ENCODE results near the gene SPTLC3. TPM values are rescaled to one million over a fixed set of nuclear protein-coding genes. Genes with fewer than 3 reads are reported as not detected.
A peak's percentile ranks its signal among the peaks of the same experiment; 100 is the strongest.

SPTLC3 gene
- total and polyA plus RNA-seq, 7 donors, result 0.14 to 1.2 (median 0.38) TPM

DNA sequence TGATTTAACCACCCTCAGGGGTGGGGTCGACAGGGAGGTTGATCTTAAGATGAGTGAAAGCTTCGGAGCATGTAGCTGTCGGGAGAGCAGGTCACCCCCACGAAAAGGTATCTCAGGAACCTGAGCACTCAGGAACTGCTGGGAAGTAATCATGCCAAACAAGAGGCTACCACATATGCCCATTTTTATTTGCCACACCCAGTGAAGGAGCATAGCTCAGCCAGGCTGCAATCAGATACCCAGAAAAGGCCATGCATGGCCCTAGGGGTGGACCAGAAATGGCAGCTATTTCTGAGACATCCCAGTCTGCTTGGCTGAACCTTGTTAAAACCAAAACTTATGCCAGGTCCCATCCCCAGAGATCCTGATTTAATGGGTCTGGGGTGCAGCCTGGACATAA lies 139.6 kb downstream of the SPTLC3 start:
- 54 to 90% (median 68%) methylated on average over 4 of the region's 4 CpGs for WGBS, 3 donors
- Histone ChIP-seq H3K27me3 (ENCODE audit: insufficient read depth in 3 of 3, low read length in 2 of 3) (no peaks in the 10 kb centered on the region), H3K36me3 (ENCODE audit: insufficient read depth in 1 of 2, low read depth in 1 of 2) (no peaks in the 10 kb centered on the region), H3K4me1 (peaks cover 21% of the 10 kb centered on the region), H3K27ac (no peak overlapping the region), H3K9me3 (no peaks in the 10 kb centered on the region), H3K4me3 (no peak overlapping the region)
- ATAC-seq (peak in 1 of 4 donors; percentile 23), DNase-seq (no peak)
- TF ChIP-seq, protein P1, sequence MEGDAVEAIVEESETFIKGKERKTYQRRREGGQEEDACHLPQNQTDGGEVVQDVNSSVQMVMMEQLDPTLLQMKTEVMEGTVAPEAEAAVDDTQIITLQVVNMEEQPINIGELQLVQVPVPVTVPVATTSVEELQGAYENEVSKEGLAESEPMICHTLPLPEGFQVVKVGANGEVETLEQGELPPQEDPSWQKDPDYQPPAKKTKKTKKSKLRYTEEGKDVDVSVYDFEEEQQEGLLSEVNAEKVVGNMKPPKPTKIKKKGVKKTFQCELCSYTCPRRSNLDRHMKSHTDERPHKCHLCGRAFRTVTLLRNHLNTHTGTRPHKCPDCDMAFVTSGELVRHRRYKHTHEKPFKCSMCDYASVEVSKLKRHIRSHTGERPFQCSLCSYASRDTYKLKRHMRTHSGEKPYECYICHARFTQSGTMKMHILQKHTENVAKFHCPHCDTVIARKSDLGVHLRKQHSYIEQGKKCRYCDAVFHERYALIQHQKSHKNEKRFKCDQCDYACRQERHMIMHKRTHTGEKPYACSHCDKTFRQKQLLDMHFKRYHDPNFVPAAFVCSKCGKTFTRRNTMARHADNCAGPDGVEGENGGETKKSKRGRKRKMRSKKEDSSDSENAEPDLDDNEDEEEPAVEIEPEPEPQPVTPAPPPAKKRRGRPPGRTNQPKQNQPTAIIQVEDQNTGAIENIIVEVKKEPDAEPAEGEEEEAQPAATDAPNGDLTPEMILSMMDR (IDR thresholded peaks at IDR 0.05), result no peak
- intact Hi-C loops (cut with DNase I), result no loop called here

DNA sequence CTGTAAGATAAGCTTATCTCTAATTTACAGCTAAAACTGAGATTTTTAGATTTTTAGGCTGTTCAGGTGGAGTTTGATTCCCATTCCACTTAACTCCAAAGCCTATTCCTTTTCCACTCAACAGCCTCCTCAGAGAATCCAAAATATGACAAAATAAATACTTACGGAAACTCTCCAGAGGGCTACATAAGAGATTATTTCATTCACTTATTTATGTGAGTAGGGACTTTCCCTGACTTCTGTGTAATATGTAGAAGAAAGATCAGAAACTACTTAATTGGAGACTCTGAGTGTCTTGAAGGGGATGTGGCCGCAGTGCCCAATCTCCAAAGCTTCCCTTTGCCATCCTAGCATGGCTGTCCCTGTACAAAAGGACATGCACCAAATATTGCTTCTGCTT lies 140.2 kb downstream of the SPTLC3 start:
- no peaks in the 10 kb centered on the region for H3K36me3 ChIP-seq (ENCODE audit: insufficient read depth in 1 of 2, low read depth in 1 of 2)
- H3K4me1 ChIP-seq, result peaks cover 21% of the 10 kb centered on the region
- no peaks in the 10 kb centered on the region for H3K9me3 ChIP-seq
- ATAC-seq, result no peak
- DNase-seq, result no peak
- H3K27ac ChIP-seq, result no peak overlapping the region
- WGBS, 3 donors, result 94 to 98% (median 98%) methylated on average over 2 of the region's 2 CpGs
- intact Hi-C loops (cut with DNase I), result no loop called here
- TF ChIP-seq, protein P1 (IDR thresholded peaks at IDR 0.05), result no peak
- no peaks in the 10 kb centered on the region for H3K27me3 ChIP-seq (ENCODE audit: insufficient read depth in 3 of 3, low read length in 2 of 3)
- no peak overlapping the region for H3K4me3 ChIP-seq

DNA sequence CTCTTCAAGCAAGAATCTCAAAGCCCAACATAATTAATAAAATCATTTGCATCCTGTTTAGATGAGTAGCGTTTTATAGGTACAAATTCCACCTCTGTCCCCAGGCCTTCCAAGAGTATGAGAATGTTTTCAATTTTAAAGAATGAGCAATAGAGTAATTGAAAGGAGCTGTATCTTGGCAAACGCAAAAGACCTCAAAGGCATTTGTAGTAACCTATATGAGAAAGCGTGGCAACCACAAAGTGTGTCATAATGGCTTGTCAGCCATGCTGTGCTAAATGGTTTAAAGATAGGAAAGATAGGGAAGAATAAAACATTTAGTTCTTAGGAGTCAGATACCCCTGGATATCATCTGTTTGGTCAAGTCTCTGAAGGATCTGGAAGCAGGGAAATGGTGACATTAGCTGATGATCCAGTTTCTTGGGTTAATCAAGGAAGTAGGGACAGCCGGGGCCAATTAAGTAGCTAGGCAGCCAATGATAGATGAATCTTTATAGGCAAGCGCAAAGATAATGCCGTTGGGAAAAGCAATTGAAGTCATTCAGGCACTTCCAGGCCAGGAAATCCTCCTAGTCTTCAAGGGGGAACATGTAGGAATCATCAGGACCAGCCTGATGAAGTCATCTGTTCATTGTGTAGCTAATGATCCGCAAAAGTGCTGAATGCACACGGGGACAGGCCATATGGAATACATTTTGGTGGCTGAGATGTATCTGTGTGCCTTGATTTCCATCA lies 140.8 kb downstream of the SPTLC3 start:
- no peak overlapping the region for H3K4me3 ChIP-seq
- intact Hi-C loops (cut with DNase I), result no loop called here
- 78 to 81% (median 81%) methylated on average over 8 of the region's 8 CpGs for WGBS, 3 donors
- DNase-seq, result no peak
- TF ChIP-seq, protein P1 (IDR thresholded peaks at IDR 0.05), result no peak
- no peaks in the 10 kb centered on the region for H3K27me3 ChIP-seq (ENCODE audit: insufficient read depth in 3 of 3, low read length in 2 of 3)
- ATAC-seq, result no peak
- H3K27ac ChIP-seq, result no peak overlapping the region
- H3K4me1 ChIP-seq, result peaks cover 21% of the 10 kb centered on the region
- no peaks in the 10 kb centered on the region for H3K9me3 ChIP-seq
- H3K36me3 ChIP-seq (ENCODE audit: insufficient read depth in 1 of 2, low read depth in 1 of 2), result no peaks in the 10 kb centered on the region

DNA sequence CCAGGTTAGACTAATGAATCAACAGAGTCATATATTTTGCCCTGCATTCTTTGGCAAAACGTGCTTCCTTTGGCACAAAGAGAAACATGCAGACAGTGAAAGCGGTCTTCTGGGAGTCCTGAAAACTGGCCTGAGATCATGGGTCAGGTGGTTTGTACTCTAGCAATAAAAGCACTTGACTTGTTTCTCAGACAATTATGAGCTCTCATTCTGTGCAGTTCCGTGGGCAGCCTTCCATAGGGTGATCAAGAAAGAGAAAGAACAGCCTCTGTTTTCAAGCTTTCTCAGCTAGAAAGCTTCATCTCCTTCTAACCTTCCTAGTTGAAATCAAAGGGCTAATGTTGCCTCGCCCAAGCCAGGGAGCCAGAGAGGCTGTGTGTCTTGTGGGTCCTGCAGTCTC lies 149.6 kb downstream of the SPTLC3 start:
- intact Hi-C loops (cut with DNase I), result no loop called here
- Histone ChIP-seq H3K4me1 (peaks cover 6% of the 10 kb centered on the region), H3K4me3 (no peak overlapping the region), H3K9me3 (no peaks in the 10 kb centered on the region), H3K36me3 (ENCODE audit: insufficient read depth in 1 of 2, low read depth in 1 of 2) (no peaks in the 10 kb centered on the region), H3K27me3 (ENCODE audit: insufficient read depth in 3 of 3, low read length in 2 of 3) (no peaks in the 10 kb centered on the region), H3K27ac (no peak overlapping the region)
- DNase-seq, result no peak
- TF ChIP-seq, protein P1 (IDR thresholded peaks at IDR 0.05), result no peak
- ATAC-seq, result peak in 1 of 4 donors; percentile 36
- WGBS, 3 donors, result 25 to 26% (median 25%) methylated on average over 4 of the region's 4 CpGs

DNA sequence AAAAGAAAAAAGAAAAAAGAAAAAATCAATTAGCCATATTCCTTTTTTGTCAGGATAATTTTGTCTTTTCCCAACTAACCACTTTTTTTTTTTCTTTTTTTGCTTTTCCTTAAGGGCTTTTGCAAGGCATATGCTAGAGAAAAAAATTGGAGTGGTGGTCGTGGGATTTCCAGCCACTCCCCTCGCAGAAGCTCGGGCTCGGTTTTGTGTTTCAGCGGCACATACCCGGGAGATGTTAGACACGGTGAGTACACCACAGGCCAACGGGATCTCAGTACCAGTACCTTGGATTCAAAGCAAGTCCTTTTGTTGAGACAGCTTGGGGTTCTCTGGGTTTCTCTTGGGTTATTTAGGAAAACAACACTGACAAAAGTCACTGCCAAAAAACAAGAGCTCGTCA lies 151.1 kb downstream of the SPTLC3 start:
- TF ChIP-seq, protein P1 (IDR thresholded peaks at IDR 0.05), result no peak
- Histone ChIP-seq H3K36me3 (ENCODE audit: insufficient read depth in 1 of 2, low read depth in 1 of 2) (no peaks in the 10 kb centered on the region), H3K4me3 (no peak overlapping the region), H3K27ac (no peak overlapping the region), H3K27me3 (ENCODE audit: insufficient read depth in 3 of 3, low read length in 2 of 3) (no peaks in the 10 kb centered on the region), H3K9me3 (no peaks in the 10 kb centered on the region), H3K4me1 (peaks cover 6% of the 10 kb centered on the region)
- intact Hi-C loops (cut with DNase I), result no loop called here
- DNase-seq (no peak), ATAC-seq (no peak)
- WGBS, 3 donors, result 38 to 60% (median 51%) methylated on average over 9 of the region's 9 CpGs
